ENCODE results near the gene ETHE1. TPM values are rescaled to one million over a fixed set of nuclear protein-coding genes. Genes with fewer than 3 reads are reported as not detected.
A peak's percentile ranks its signal among the peaks of the same experiment; 100 is the strongest.
"Not testable (repeated sequence)": the region's sequence is repeated elsewhere in the genome, so short reads cannot be mapped to it uniquely, and the experiment has no call there.

Gene ETHE1
- total and polyA plus RNA-seq, 2 of the 8 experiments (the other 6 are each of a cell fraction or from before 2014, with no cell fraction given), result 19.9 to 96.0 TPM

GRCh38 chr19:43524922-43525835 is 1.8 kb downstream of the ETHE1 start (continued):
- TF ChIP-seq SP1 (IDR thresholded peaks at IDR 0.05; ENCODE audit: low read depth, low read length) (0 out of 2 replicates have a peak, but pooled peaks have one; percentile 21), POLR2AphosphoS5 (IDR thresholded peaks at IDR 0.05; ENCODE audit: low read depth, low read length) (no peak), HDAC2 (IDR thresholded peaks at IDR 0.05; ENCODE audit: borderline replicate concordance in 1 of 2, low read depth in 2 of 2, low read length in 2 of 2) (no peak), CEBPB (IDR thresholded peaks at IDR 0.05; ENCODE audit: low read depth, low read length) (no peak), MAX (IDR thresholded peaks at IDR 0.05) (0 out of 2 replicates have a peak, but pooled peaks have one; percentile 17), FOSL1 (IDR thresholded peaks at IDR 0.05; ENCODE audit: insufficient read depth, low read depth, low read length) (no peak)

GRCh38 chr19:43523696-43524095 is 3.3 kb downstream of the ETHE1 start:
- ChIA-PET CTCF (ENCODE audit: partially characterized antibody) (interaction anchor here (0.6 to 10.0 kb wide), 7 partner anchors 12 to 146 kb away, joined by 3 to 192 read pairs (median 5); partner anchors contain the start of genes PHLDB3 and PLAUR), POLR2A (ENCODE audit: partially characterized antibody) (interaction anchor here (1.2 kb wide), 1 partner anchor 9 kb away, joined by 3 read pairs; the partner anchor contains the start of gene ZNF575)
- not testable (repeated sequence) for H3K56ac ChIP-seq (replicated peaks; ENCODE audit: insufficient read length, low read depth, low read length); H4K91ac ChIP-seq (replicated peaks; ENCODE audit: insufficient read length, low read length); H3K27ac ChIP-seq (ENCODE audit: low read depth, low read length); H3K9me3 ChIP-seq (ENCODE audit: insufficient read depth in 2 of 2, low read depth in 1 of 2, low read length in 1 of 2); H3K18ac ChIP-seq (ENCODE audit: extremely low read depth, low read length); H3K4me3 ChIP-seq (ENCODE audit: extremely low read depth in 1 of 4, insufficient read depth in 2 of 4, low read depth in 3 of 4, low read length in 4 of 4); H3K4ac ChIP-seq (replicated peaks; ENCODE audit: insufficient read length, low read depth, low read length); H2BK5ac ChIP-seq (ENCODE audit: low read depth, low read length); H3K79me1 ChIP-seq (ENCODE audit: low read depth, low read length); FAIRE-seq; H2BK20ac ChIP-seq (ENCODE audit: low read length); H3K36me3 ChIP-seq (ENCODE audit: control insufficient read depth in 2 of 4, insufficient read depth in 4 of 4, low read length in 3 of 4); H2BK12ac ChIP-seq (ENCODE audit: low read depth, low read length); H2AK5ac ChIP-seq (ENCODE audit: low read depth, low read length); H3K4me2 ChIP-seq (ENCODE audit: insufficient read depth in 1 of 2, low read depth in 2 of 2, low read length in 2 of 2); H4K8ac ChIP-seq (ENCODE audit: extremely low read depth, insufficient read depth, low read length); H2BK120ac ChIP-seq (replicated peaks; ENCODE audit: low read depth, low read length); H2AFZ ChIP-seq (ENCODE audit: low read length); H3K14ac ChIP-seq (ENCODE audit: insufficient read length); H4K20me1 ChIP-seq (replicated peaks in 1 of 2; ENCODE audit: control insufficient read depth in 1 of 2, insufficient read depth in 2 of 2, low read length in 2 of 2); H3K79me2 ChIP-seq (ENCODE audit: control insufficient read depth in 1 of 2, insufficient read depth in 2 of 2, low read length in 2 of 2); H4K5ac ChIP-seq (ENCODE audit: insufficient read length, low read depth, low read length); H2BK15ac ChIP-seq (ENCODE audit: low read length); H3K23ac ChIP-seq (ENCODE audit: insufficient read length); DNase-seq (ENCODE audit: low read depth in 1 of 2, low spot score in 2 of 2); H3K9ac ChIP-seq (replicated peaks in 1 of 4; ENCODE audit: extremely low read depth in 1 of 4, low read depth in 3 of 4, low read length in 3 of 4)
- H3K23me2 ChIP-seq (ENCODE audit: low read depth, low read length), result peaks cover 15% of the 10 kb centered on the region
- H3K4me1 ChIP-seq (replicated peaks in 1 of 4; ENCODE audit: control insufficient read depth in 3 of 4, insufficient read depth in 4 of 4, low read length in 3 of 4), result peaks cover 0 to 11% (median 5%) of the 10 kb centered on the region in 4 experiments; a peak in 6 of 7 replicates
- peaks cover 2 to 14% (median 10%) of the 10 kb centered on the region in 4 experiments for H3K27me3 ChIP-seq (replicated peaks in 1 of 4; ENCODE audit: control insufficient read depth in 3 of 4, extremely low read depth in 1 of 4, insufficient read depth in 3 of 4, low read length in 3 of 4)
- 95% methylated on average over 8 of the region's 8 CpGs; no CpG with 5 or more reads in 1 of the 2 experiments for WGBS, 2 experiments (ENCODE audit: extremely low coverage in 1 of 2, insufficient coverage in 1 of 2, insufficient read length in 1 of 2, insufficient replicate concordance in 2 of 2, low coverage in 1 of 2, low lambda C conversion rate in 2 of 2, missing lambda C conversion rate in 1 of 2)

All from H1 (cell line).